ENCODE measurements around the gene TDP1. TPM values are rescaled to one million over a fixed set of nuclear protein-coding genes. Genes with fewer than 3 reads are reported as not detected.

TDP1 gene
- total and polyA plus RNA-seq, 2 of the 4 experiments (the other 2 are of a cell fraction): 23.3 to 53.1 TPM

- TF ChIP-seq ELK1 (IDR thresholded peaks at IDR 0.05; ENCODE audit: borderline replicate concordance, low read depth, low read length): no peak
- TF ChIP-seq MAFK (IDR thresholded peaks at IDR 0.05; ENCODE audit: low read depth, low read length): no peak
Observed at GRCh38 chr14:89955022-89955744, 544 bp upstream of the TDP1 start (continued).

GRCh38 chr14:89956661-89957009 is 908 bp downstream of the TDP1 start:
- intact Hi-C loops (cut with micrococcal nuclease): no loop called here
- TSS peak; percentile 77 for BruUV-seq (replicated peaks)
- TF ChIP-seq BHLHE40 (IDR thresholded peaks at IDR 0.05; ENCODE audit: low read depth, low read length) (no peak), CEBPB (IDR thresholded peaks at IDR 0.05; ENCODE audit: low read depth, low read length) (peak; percentile 47)
- TF ChIP-seq, protein P1, sequence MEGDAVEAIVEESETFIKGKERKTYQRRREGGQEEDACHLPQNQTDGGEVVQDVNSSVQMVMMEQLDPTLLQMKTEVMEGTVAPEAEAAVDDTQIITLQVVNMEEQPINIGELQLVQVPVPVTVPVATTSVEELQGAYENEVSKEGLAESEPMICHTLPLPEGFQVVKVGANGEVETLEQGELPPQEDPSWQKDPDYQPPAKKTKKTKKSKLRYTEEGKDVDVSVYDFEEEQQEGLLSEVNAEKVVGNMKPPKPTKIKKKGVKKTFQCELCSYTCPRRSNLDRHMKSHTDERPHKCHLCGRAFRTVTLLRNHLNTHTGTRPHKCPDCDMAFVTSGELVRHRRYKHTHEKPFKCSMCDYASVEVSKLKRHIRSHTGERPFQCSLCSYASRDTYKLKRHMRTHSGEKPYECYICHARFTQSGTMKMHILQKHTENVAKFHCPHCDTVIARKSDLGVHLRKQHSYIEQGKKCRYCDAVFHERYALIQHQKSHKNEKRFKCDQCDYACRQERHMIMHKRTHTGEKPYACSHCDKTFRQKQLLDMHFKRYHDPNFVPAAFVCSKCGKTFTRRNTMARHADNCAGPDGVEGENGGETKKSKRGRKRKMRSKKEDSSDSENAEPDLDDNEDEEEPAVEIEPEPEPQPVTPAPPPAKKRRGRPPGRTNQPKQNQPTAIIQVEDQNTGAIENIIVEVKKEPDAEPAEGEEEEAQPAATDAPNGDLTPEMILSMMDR (conservative IDR thresholded peaks at IDR 0.05; ENCODE audit: low read depth, low read length): no peak

More at GRCh38 chr14:89956661-89957009, 908 bp downstream of the TDP1 start:
- no peak for DNase-seq
- Histone ChIP-seq H4K91ac (ENCODE audit: insufficient read depth, low read depth, low read length) (no peak overlapping the region), H3K4ac (ENCODE audit: low read depth, low read length) (peak overlapping the region; percentile 6), H2BK15ac (ENCODE audit: low read depth, low read length) (no peak overlapping the region), H4K8ac (ENCODE audit: low read depth in 2 of 2, low read length in 2 of 2) (peak overlapping the region in 1 of 2 experiments; percentile 20; a peak in 1 of 4 replicates), H4K20me1 (ENCODE audit: insufficient read depth, low read length) (no peaks in the 10 kb centered on the region), H3K4me3 (ENCODE audit: insufficient read depth, low read depth, low read length) (peak overlapping the region; percentile 73), H3K9me3 (ENCODE audit: control insufficient read depth, insufficient read depth, low read length) (no peaks in the 10 kb centered on the region), H3K14ac (replicated peaks; ENCODE audit: low read depth, low read length) (peak overlapping the region; percentile 61), H2AK5ac (ENCODE audit: low read depth, low read length) (no peak overlapping the region), H3K18ac (ENCODE audit: low read depth, low read length) (0 out of 2 replicates have a peak overlapping the region, but pooled peaks have one; percentile 16), H3K79me1 (ENCODE audit: low read depth in 1 of 2, low read length in 2 of 2) (peaks cover 31 to 55% of the 10 kb centered on the region in 2 experiments), H3K27me3 (ENCODE audit: control insufficient read depth, insufficient read depth, low read length) (no peaks in the 10 kb centered on the region), H2BK5ac (ENCODE audit: low read depth, low read length, poor library complexity, severe bottlenecking) (peak overlapping the region; percentile 76), H3K9me1 (ENCODE audit: insufficient read depth, low read length) (peaks cover 10% of the 10 kb centered on the region), H3K4me1 (ENCODE audit: control insufficient read depth, insufficient read depth, low read length) (peaks cover 3% of the 10 kb centered on the region; the same call in 1 of the 2 replicates), H3K4me2 (ENCODE audit: low read depth, low read length) (peak overlapping the region; percentile 85), H2BK20ac (ENCODE audit: low read depth, low read length) (no peak overlapping the region), H2AK9ac (replicated peaks; ENCODE audit: low read depth, low read length, poor library complexity) (peak overlapping the region; percentile 50), H3K36me3 (ENCODE audit: control insufficient read depth, insufficient read depth, low read length) (peaks cover 3% of the 10 kb centered on the region; the same call in 1 of the 2 replicates), H3K9ac (ENCODE audit: low read depth, low read length) (peak overlapping the region; percentile 59), H4K5ac (ENCODE audit: low read depth, low read length) (no peak overlapping the region), H3K27ac (ENCODE audit: insufficient read depth, low read length) (peak overlapping the region; percentile 77), H2BK120ac (ENCODE audit: low read depth, low read length) (no peak overlapping the region), H3K56ac (ENCODE audit: extremely low read depth, insufficient read depth, low read length) (0 out of 2 replicates have a peak overlapping the region, but pooled peaks have one; percentile 75), H3K23ac (ENCODE audit: low read depth, low read length) (peak overlapping the region; percentile 76), H2AFZ (replicated peaks; ENCODE audit: low read length, poor library complexity) (peak overlapping the region; percentile 91)
- ChIA-PET CTCF (interaction anchor here (1.9 kb wide), 1 partner anchor 17 kb away, joined by 7 read pairs; no protein-coding TSS in a partner anchor), POLR2A (ENCODE audit: unreplicated experiment) (no interaction called here)
- 13% methylated on average over 5 of the region's 15 CpGs; no CpG with 5 or more reads in 1 of the 2 experiments for WGBS, 2 experiments (ENCODE audit: extremely low coverage in 2 of 2, insufficient read length in 1 of 2)
- dilution Hi-C loops (cut with HindIII; ENCODE audit: low sequenced_read_pairs, unreplicated experiment): no loop called here
- in situ Hi-C loops (cut with MboI; ENCODE audit: low sequenced_read_pairs): no loop called here
- ATAC-seq (ENCODE audit: low read depth): no peak
